ENCODE results near the gene PPP2R5C.
A peak's percentile ranks its signal among the peaks of the same experiment; 100 is the strongest.

Gene PPP2R5C

DNA sequence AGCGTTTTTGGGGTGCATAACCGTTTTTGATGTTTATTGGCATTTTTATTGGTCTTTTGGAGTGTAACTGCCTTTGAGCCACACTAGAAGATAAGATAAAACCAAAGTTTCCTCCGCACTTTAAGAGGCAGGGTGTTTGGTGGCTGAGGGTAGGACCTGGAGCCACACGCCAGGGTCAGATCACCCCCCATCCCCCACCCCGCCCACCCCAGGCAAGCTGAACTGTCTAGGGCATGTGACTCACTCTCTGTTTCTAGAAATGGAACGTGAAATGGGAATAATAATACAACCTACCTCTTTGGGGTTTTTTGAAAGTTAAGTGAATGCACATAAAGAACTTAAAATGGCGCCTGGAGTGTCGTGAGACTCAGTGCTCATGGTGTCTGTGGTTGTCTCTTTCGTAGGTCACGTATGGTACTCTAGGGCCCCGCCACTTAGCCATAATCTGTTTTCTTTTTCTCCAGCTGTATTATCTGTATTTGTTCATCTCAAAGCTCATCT, 56.0 kb downstream of the PPP2R5C start:
- DNase-seq: peak in 1 of 4 experiments; percentile 45

DNA sequence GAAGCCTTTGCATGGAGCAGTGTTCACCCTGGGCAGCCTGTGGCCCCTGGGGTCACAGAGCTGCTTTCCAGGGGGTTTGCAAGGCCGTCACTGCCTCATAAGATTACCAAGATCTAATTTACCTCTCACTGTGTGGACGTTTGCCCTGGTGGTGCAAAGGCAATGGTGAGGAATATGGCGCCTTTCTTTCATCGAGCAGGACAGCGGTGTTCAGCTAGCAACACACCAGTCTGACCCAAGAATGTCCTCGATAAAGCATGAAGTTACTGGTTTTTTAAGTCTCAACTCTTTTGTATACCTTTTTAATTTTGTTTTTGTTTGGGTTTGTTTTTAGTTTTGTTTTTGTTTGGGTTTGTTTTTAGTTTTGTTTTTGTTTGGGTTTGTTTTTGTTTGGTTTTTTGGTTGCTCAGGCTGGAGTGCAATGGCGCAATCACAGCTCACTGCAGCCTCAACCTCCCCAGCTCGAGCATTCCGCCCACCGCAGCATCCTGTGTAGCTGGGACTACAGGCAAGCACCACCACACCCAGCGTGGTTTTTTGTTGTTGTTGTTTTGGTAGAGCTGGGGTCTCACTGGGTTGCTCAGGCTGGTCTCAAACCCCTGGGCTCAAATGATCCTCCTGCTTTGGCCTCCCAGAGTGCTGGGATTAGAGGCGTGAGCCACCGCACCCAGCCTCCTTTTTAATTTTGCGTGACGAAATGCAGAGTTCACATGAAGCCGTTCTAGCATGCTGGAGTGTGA, 57.9 kb downstream of the PPP2R5C start:
- peak in 2 of 4 experiments; percentile 53 to 56 for DNase-seq

DNA sequence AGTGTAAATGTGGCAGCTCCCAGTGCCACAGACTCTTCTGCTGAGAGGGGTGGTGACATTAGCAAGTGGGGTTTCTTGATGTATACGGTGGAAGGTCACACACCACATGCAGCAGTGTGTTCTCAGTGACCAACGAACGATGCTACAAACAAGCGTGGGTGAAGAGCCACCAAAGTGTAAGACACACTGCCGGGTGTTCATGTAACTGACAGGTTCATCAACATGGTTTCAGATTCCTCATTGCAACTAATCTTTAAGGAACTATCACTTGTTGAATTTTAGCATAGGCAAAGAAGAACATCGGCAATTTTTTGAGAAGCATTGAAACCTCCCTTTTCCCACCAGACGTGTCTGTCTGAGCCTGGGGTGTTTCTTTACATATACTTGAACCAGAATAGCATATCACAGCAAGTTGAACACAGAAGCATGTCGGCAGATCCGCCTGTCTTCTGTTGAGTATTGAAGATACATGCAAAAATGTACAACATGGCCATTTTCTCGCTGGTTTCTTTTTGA, 58.8 kb downstream of the PPP2R5C start:
- DNase-seq: no peak

DNA sequence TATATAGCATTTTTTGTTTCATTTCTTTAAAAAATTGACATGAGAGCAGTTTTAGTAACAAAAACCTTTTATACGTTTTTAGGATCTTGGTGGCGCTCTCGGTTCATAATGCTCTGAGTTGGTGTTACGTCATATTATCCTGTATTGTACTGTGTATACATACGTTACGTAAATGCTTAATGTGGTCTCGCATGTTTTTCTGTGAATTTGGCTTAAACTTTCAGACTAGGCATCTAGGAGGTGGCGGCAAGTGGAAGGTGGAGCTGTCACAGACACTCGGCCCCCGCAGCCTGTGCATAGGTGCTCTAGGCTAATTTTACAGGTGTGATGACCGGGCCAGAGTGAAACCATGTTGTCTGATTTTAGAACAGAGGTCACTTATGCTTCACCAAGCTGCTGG, 60.0 kb downstream of the PPP2R5C start:
- DNase-seq: no peak

DNA sequence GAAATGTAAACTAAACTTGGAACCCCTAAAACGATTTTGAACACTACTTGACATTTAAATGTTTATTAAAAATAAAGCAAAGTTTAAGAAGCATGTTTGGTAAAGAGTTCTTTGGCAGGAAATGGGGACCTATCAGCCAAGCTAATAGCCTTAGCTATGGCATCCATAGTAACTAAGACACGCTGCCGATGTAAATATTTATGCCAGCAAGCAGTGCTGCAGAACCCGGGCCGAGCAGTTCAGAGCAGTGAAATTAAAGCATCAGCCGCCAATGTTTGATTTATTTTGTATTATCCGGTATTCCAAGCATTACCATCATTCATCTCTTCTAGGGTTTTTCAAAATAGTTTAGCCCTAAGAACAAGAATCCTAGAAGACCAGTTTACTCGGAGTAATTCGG, 61.6 kb downstream of the PPP2R5C start:
- no peak for DNase-seq

DNA sequence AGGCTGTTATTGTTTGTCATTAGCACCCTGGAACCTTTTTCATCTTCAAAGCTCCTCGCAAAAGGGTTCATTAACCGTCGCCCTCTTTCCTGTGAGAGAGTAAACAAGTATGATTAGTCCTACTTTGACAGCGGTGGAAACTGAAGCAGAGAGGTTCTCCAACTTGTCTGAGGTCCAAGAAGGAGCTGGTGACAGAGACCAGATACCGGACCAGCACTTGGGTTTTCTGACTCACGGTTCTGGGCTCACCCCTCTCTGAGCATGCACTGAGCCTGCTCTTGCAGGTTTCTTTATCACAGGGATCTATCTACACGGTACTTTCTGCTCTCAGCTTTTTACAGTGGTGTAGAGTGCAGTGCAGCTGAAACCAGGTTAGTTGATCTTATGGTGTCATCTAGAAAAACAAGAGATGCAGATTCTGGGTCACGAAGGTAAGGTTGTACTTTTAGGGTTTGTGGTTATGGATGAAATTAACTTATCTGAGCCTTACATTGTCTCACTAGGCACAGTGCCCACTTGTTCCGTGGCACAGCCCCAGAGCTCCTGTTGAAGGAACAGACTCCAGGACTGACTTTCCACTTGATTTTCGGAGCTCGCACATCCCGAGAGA, 62.1 kb downstream of the PPP2R5C start:
- DNase-seq: peak in 2 of 4 experiments; percentile 28 to 31

DNA sequence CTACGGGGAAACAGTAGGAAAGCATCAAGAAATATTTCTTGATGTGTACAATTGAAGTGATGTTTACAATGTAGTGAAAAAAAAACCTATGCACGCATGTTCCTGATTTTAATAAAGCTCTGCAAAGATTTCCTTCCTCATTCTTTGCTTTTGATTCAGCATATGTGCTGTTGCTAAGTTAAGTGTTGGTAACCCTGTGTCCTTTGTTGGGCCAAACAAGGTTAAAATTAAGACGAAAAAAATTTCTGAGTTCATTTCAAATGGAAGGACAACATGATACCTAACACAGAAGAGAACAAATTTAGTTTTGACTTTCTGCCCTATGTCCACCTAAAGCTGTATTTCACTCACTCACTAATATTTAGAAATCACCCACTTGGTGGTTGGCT, 62.8 kb downstream of the PPP2R5C start:
- DNase-seq: no peak

DNA sequence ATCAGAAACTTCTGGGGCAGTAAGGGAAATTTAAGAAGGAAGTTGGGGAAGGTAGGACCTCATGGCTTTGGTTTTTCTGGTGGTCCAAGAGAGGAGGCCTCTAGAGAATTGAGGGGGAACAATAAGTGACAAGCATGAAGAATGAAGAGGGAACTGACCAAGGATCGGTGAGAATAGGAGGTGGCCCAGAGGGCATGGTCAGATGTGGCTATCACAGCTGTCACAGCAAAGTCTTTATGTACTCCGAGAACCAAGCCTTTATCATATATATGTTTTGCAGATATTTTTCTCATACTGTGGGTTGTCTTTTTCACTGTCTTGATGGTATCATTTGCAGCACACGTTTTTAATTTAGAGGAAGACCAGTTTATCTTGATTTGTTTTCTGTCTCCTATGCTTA, 64.3 kb downstream of the PPP2R5C start:
- no peak for DNase-seq

DNA sequence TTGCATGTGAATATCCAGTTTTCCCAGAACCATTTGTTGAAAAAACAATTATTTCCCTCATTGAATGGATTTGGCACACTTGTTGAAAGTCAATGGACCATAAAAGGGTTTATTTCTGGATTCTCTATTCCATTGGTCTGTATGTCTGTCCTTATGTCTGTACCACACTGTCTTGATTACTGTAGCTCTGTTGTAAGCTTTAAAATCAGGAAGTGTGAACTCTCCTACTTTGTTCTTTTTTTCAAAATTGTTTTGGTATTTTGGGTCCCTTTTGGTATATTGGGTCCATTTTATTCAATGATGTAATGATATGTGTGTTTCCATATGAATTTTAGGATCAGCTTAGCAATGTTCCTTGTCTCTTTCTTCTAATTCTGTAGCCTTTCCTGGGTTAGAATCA, 64.8 kb downstream of the PPP2R5C start:
- DNase-seq: no peak

DNA sequence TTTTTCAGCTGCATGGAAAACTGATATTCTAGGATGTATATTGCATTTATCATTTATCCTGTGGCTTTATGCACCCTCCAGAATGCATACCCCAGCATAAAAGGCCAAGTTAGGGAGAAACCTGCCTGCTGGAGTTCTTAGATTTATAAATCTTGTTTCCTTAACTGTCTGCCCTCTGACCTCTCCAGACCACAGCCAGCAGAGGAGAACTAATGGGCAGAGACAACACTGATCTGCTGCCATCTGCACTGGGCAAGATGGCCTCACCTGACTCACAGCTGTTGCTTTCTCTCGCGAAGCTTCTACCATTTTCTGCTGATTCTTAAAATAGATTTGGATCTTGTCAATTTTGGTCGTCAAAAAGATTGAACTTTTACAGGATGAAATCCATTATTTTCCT, 65.8 kb downstream of the PPP2R5C start:
- DNase-seq: no peak

DNA sequence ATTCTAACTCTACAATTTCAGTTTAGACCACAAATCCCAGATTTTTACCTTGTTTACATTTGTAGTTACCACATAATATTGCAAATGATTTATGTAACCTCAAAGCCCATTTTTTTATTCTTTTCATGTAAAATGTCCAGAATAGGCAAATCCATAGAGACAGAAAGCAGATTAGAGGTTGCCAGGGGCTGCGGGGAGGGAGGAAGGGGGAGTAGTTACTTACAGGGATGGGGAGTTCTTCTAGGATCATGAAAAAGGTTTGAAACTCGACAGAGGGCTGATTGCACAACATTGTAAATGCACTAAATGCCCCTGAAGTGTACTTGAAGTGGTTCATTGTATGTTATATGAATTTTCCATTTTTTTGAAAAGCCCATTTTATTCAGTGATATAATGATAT, 66.5 kb downstream of the PPP2R5C start:
- DNase-seq: no peak

DNA sequence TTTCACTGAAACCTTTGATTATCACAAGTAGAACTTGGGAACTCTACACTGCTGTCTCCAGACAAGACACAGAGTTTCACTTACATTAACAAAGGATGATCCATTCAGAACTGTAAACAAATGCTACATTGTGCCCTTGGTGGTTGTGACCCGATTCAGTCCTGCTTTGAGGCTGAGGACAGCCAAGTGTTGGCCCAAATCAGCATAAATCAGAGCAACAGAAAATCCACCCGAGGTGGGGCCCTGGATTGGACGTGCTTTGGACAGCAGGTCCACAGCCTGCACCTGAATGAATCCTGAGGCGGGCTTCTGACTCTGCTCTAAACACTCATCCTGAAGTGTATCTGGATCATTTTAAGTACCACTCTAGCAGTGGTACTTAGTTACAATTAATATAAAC, 68.8 kb downstream of the PPP2R5C start:
- DNase-seq: no peak

DNA sequence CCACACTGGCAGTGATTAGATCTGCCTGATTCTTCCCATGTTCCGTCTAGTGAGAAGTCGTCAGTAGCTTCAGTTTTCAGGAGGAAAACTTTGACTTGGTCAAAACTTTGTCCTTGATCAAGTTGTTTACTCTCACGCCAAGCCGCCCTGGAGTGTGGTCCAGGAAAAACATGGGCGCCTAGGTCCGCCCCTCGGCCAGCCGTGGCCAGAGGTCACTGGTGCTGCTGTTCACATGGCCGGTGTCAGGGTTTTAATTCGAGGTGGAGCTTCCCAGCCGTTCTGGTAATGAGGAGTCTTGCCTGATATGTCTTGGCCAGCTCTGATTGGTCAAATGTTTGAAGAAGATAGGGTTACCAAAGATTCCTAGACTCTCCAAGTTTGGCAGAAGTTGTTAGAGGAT, 71.5 kb downstream of the PPP2R5C start:
- no peak for DNase-seq

DNA sequence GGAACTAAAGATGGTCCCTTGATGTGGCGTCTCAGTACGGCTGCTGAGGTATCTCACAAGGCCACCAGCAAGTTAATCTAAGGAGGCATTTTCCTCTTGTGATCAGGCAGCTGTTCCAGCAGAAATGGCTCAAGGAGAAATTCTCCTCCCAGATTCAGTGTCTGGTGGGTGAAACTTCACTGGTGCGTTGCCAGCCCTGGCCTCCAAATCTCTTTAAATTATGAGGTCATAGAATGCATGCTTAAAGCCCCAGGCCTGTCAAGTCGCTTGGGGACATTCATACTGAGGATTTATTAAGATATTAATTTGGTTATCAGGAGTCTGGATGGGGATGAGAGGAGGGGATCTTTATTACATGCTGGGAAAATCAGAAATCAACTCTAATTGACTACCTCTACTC, 72.9 kb downstream of the PPP2R5C start:
- DNase-seq: no peak

DNA sequence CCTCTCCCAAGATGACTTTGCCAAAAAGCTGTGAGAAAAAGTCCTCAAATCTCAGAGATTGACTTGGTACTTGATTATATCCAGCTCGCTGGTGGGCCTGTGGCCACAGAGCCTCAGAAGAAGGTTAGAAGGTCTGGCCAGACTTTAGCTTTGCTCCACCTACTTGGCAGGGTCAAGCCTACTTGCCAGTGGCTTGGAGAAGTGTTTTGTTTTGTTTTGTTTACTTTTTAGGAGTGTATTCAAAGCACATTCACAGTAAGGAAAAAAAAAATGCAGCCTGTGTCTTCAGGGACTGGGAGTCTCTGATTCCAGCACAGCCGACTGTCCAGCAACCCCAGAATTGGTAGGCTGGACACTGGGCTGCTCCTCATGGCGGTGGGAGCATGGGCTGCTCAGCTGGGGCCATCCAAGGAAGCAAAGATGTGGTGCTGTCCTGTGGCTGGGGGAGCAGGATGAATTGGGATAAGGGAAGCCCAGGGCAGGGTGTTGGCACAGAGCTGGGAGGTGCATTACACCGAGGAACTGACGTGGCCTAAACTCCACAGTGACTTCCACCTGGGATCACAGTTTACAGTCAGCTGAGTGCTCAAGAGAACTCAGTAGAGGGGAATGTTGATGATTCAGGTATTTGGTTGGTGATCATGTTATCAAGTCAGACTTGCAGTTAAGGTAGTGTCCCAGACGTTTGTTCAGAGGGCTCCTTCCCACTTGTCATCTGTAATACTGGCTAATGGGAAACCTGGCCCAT, 73.5 kb downstream of the PPP2R5C start:
- DNase-seq: no peak

DNA sequence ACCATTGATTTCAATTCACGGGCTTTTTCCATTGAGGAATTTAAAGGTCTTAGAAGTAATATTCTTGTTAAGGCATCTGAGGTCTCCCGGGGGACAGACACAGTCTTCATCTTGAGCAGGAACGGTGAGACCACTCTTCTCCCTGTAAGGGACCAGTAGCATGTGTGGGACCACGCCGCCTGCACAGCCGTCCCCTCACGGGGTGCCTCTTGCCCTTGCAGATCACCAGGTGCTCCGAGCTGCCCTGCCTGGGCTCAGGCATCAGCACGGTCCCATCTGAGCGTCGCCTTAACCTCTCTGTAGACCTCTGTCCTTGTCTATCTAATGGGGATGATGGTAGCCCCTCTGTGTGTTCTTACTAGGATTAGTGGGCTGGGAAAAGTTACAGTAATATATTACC, 74.1 kb downstream of the PPP2R5C start:
- DNase-seq: no peak

DNA sequence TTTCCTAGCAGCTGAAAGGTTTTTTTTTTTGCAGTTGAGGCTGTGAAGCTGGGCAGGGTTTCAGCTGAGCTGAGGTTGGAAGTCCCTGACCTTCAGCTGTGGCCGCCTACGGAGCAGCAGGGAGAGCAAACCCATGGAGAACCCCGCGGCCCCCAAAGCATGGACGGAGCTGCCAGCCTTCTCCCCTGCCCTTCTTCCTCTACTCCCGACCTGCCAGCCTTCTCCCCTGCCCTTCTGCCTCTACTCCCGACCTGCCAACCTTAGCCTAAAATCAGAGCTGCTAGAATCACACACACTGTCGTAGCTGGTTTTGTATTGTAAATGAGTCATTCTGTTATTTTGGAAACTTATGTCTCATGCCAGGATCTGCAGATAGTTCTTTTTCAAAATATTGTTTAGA, 74.6 kb downstream of the PPP2R5C start:
- no peak for DNase-seq

DNA sequence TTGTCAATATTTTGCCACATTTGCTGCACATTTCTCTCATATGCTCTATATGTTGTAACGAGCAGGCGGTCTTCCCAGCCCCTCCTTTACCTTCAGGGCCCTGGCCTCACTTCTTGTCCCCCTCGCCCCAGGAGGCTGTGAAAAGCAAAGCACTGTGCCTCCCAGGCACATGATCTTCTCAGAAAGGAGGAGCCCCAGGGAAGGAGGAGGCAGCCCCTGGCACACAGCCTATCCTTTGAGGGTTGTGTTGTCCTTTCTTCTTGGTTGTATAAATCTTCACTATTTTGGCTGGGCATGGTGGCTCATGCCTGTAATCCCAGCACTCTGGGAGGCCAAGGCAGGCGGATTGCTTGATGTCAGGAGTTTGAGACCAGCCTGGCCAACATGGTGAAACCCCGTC, 77.0 kb downstream of the PPP2R5C start:
- DNase-seq: no peak

DNA sequence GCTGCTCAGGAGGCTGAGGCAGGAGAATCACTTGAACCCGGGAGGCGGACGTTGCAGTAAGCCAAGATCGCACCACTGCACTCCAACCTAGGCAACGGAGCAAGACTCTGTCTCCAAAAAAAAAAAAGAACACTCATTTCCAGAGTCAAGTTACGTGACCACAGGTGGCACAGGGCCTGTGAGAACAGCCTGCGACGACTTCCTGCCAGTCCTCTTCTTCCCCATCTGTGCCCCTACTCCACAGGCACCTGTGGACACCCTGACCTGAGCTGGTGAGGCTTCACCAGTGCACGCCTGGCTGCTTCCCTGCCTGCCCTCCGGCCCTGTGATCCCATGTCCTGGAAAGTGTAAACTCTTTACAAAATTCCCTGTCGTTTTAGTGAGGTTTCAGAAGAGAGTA, 77.7 kb downstream of the PPP2R5C start:
- no peak for DNase-seq

DNA sequence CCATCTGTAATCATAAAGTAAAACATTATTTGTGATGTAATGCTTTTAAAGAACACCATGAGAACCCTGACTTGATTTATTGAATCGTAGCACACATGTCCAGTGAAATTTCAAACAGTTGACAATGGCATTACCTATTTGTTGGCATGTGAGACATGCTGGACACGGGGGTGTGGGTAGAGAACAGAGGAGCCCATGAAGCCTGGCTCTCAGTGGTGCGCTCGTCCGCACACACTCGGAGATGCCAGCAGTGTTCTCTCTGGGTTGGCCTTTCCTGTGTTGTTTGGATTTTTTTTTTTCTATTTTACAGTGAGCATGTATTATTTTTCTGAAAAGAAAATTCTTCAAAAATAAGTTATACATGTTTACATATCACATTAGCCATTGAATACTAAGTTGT, 78.2 kb downstream of the PPP2R5C start:
- DNase-seq: no peak

DNA sequence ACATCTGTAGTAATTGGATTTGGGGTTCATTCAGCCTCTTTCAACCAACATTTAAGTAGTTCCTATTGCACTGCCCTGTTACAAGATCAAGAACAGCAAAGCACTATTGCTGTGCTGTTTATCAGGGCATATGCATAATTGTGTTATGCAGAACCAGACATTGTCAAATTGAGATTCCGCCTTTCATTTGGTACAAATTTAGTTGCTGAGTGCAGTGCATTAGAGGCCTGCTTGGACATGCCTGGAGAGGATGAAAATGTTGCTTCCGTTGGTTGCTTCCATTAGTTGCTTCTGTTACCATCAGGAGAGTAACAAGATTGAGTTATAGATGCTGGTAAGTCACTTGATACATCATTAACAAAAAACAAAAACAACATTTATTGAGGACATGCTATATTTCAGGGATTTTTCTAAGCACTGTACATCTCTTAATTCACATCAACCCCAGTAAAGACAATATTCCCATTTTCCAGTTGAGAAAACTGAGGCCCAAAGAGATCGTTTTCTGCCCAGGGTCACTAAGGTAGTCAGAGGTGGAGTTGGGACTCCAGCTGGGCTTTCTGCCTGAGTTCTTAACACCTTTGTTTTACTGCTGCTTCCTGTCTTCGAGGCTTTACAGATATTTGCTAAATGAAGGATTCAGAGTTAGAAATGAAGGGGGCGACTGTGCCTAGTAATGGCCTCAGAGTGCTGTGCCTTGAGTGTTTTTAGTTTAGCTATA, 79.3 kb downstream of the PPP2R5C start:
- no peak for DNase-seq

DNA sequence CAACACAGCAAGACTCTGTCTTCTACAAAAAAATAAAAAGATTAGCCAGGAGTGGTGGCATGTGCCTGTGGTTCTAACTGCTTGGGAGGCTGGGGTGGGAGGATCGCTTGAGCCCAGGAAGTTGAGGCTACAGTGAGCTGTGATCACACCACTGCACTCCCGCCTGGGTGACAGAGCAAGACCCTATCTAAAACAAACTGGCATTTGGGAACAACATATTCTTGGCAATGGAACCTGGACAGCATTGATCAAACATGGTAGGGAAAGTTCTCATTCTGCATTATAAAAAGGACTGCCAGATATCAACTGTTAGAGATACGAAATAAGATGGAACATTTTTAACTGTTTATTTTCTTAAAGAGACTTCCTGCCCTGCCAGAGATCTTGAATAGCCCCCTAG, 81.5 kb downstream of the PPP2R5C start:
- DNase-seq: no peak

DNA sequence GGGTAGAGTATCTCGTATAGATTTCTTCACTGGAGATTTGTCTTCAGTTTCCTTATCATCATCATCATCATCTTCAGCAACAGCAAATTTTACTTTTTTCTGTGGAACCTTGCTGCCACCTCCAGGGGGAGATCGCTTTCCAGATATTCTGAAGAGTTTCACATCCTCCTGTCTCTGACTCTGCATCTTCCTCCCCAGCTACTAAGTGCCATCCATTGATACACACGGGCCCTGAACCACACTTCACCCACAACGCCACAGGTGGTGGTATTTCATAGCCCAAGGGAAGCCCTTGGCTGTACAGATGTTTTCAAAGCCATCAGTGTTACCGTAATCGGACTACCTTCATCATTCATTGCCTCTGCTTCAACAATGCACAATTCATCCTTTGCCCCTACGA, 82.2 kb downstream of the PPP2R5C start:
- peak in 2 of 4 experiments; percentile 27 to 35 for DNase-seq
